ENCODE data around the gene PPP3CA. TPM values are rescaled to one million over a fixed set of nuclear protein-coding genes. Genes with fewer than 3 reads are reported as not detected.
"Not testable (repeated sequence)": the region's sequence is repeated elsewhere in the genome, so short reads cannot be mapped to it uniquely, and the experiment has no call there.

Gene PPP3CA
- polyA plus RNA-seq, 1 donor (not counting 4 experiments of a cell fraction or from before 2014, with no cell fraction given), result 43.3 TPM

DNA sequence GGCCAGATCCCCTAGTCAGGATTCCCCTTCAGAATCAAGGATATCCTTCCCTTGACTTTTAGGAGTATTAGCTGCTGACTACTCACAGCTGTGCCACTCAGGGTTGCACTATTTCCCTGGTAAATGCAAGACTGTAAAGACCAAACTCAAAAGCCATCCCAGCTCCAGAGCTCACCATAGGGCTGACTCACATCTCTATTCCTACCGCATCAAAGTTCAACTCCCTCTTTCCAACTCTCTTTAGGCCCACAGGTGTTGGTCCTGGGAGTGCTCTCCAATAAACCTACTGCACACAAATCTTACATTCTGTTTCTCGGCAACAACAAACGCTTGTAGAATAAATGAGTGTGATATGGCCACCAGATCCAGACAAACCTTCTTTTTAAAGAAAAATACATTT lies 109.6 kb downstream of the PPP3CA start:
- Histone ChIP-seq H3K9me3 (ENCODE audit: control insufficient read depth, low read depth, low read length) (no peaks in the 10 kb centered on the region), H3K4me1 (ENCODE audit: control insufficient read depth, extremely low read depth, insufficient read depth, low read length) (peaks cover 17% of the 10 kb centered on the region), H3K9ac (ENCODE audit: control insufficient read depth, extremely low read depth, insufficient read depth, low read length) (no peak overlapping the region), H2AFZ (ENCODE audit: control insufficient read depth, low read length) (no peak overlapping the region), H4K20me1 (ENCODE audit: control insufficient read depth, extremely low read depth, insufficient read depth, low read length) (no peaks in the 10 kb centered on the region), H3K27me3 (ENCODE audit: control insufficient read depth, extremely low read depth, insufficient read depth, low read length) (no peaks in the 10 kb centered on the region), H3K79me2 (ENCODE audit: control insufficient read depth, insufficient read depth, low read length) (peaks cover 75% of the 10 kb centered on the region), H3K4me2 (ENCODE audit: control insufficient read depth, extremely low read depth, insufficient read depth, low read depth, low read length) (no peak overlapping the region), H3K9me1 (ENCODE audit: control insufficient read depth, extremely low read depth, insufficient read depth, low read length) (no peaks in the 10 kb centered on the region), H3K36me3 (ENCODE audit: control insufficient read depth in 2 of 2, extremely low read depth in 1 of 2, insufficient read depth in 2 of 2, low read length in 2 of 2) (no peaks in the 10 kb centered on the region), H3K4me3 (ENCODE audit: control insufficient read depth in 2 of 3, extremely low read depth in 1 of 3, insufficient read depth in 2 of 3, low read depth in 1 of 3, low read length in 3 of 3) (no peak overlapping the region), H3K27ac (ENCODE audit: control insufficient read depth, insufficient read depth, low read length) (no peak overlapping the region)
- dilution Hi-C loops (cut with MboI; ENCODE audit: extremely low pct_ligation_motif_present, low sequenced_read_pairs), result no loop called here
- DNase-seq (ENCODE audit: low read depth, low spot score) (no peak), FAIRE-seq (no peak)
- no peak for TF ChIP-seq EZH2 (IDR thresholded peaks at IDR 0.05; ENCODE audit: low read length)
- TF ChIP-seq, protein P1, sequence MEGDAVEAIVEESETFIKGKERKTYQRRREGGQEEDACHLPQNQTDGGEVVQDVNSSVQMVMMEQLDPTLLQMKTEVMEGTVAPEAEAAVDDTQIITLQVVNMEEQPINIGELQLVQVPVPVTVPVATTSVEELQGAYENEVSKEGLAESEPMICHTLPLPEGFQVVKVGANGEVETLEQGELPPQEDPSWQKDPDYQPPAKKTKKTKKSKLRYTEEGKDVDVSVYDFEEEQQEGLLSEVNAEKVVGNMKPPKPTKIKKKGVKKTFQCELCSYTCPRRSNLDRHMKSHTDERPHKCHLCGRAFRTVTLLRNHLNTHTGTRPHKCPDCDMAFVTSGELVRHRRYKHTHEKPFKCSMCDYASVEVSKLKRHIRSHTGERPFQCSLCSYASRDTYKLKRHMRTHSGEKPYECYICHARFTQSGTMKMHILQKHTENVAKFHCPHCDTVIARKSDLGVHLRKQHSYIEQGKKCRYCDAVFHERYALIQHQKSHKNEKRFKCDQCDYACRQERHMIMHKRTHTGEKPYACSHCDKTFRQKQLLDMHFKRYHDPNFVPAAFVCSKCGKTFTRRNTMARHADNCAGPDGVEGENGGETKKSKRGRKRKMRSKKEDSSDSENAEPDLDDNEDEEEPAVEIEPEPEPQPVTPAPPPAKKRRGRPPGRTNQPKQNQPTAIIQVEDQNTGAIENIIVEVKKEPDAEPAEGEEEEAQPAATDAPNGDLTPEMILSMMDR (optimal IDR thresholded peaks at IDR 0.05 in 1 of 3, IDR thresholded peaks at IDR 0.05 in 1 of 3, conservative IDR thresholded peaks at IDR 0.05 in 1 of 3; ENCODE audit: extremely low read depth in 1 of 3, insufficient read depth in 2 of 3, low read length in 3 of 3), result no peak

DNA sequence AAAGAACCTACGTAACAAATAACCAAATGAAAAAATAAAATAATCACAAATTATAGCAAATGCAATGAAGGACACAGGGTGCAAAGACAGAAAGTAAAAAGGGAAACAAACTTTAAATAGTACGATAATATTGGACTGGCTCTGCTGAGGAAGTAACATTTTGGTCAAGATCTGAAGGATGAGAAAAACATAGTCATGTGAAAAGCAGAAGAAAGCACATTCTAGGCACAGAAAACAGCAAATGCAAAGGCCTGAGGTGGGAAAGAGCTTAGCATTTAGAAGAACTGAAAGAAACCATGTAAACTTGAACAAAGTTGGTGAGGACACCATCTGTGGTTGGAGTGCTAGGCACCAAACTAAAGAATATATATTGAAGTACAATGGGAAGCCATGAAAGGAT lies 111.2 kb downstream of the PPP3CA start:
- H3K4me2 ChIP-seq (ENCODE audit: control insufficient read depth, extremely low read depth, insufficient read depth, low read depth, low read length), result no peak overlapping the region
- TF ChIP-seq, protein P1 (optimal IDR thresholded peaks at IDR 0.05 in 1 of 3, IDR thresholded peaks at IDR 0.05 in 1 of 3, conservative IDR thresholded peaks at IDR 0.05 in 1 of 3; ENCODE audit: extremely low read depth in 1 of 3, insufficient read depth in 2 of 3, low read length in 3 of 3), result no peak
- TF ChIP-seq EZH2 (IDR thresholded peaks at IDR 0.05; ENCODE audit: low read length), result no peak
- H4K20me1 ChIP-seq (ENCODE audit: control insufficient read depth, extremely low read depth, insufficient read depth, low read length), result no peaks in the 10 kb centered on the region
- DNase-seq (ENCODE audit: low read depth, low spot score) (no peak), FAIRE-seq (no peak)
- no peak overlapping the region for H3K9ac ChIP-seq (ENCODE audit: control insufficient read depth, extremely low read depth, insufficient read depth, low read length)
- H3K4me3 ChIP-seq (ENCODE audit: control insufficient read depth in 2 of 3, extremely low read depth in 1 of 3, insufficient read depth in 2 of 3, low read depth in 1 of 3, low read length in 3 of 3), result no peak overlapping the region
- no peak overlapping the region for H2AFZ ChIP-seq (ENCODE audit: control insufficient read depth, low read length)
- H3K9me3 ChIP-seq (ENCODE audit: control insufficient read depth, low read depth, low read length), result no peaks in the 10 kb centered on the region
- dilution Hi-C loops (cut with MboI; ENCODE audit: extremely low pct_ligation_motif_present, low sequenced_read_pairs), result no loop called here
- no peaks in the 10 kb centered on the region for H3K27me3 ChIP-seq (ENCODE audit: control insufficient read depth, extremely low read depth, insufficient read depth, low read length)
- no peaks in the 10 kb centered on the region for H3K9me1 ChIP-seq (ENCODE audit: control insufficient read depth, extremely low read depth, insufficient read depth, low read length)
- H3K27ac ChIP-seq (ENCODE audit: control insufficient read depth, insufficient read depth, low read length), result no peak overlapping the region
- peaks cover 25% of the 10 kb centered on the region for H3K4me1 ChIP-seq (ENCODE audit: control insufficient read depth, extremely low read depth, insufficient read depth, low read length)
- peaks cover 76% of the 10 kb centered on the region for H3K79me2 ChIP-seq (ENCODE audit: control insufficient read depth, insufficient read depth, low read length)
- no peaks in the 10 kb centered on the region for H3K36me3 ChIP-seq (ENCODE audit: control insufficient read depth in 2 of 2, extremely low read depth in 1 of 2, insufficient read depth in 2 of 2, low read length in 2 of 2)

DNA sequence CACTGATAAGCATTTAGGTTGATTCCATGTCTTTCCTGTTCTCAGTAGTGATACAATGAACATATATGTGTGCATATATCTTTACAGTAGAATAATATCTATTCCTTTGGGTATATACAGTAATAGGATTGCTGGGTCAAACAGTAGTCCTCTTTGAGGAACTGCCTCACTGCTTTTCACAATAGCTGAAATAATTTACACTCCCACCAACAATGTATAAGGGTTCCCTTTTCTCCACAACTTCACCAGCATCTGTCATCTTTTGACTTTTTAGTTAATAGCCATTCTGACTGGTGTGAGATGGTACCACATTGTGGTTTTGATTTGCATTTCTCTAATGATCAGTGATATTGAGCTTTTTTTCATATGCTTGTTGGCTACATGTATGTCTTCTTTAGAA lies 113.2 kb downstream of the PPP3CA start:
- H3K79me2 ChIP-seq (ENCODE audit: control insufficient read depth, insufficient read depth, low read length), result peaks cover 70% of the 10 kb centered on the region
- DNase-seq (ENCODE audit: low read depth, low spot score); H3K9me3 ChIP-seq (ENCODE audit: control insufficient read depth, low read depth, low read length); FAIRE-seq; H2AFZ ChIP-seq (ENCODE audit: control insufficient read depth, low read length); H3K4me3 ChIP-seq (ENCODE audit: control insufficient read depth in 2 of 3, extremely low read depth in 1 of 3, insufficient read depth in 2 of 3, low read depth in 1 of 3, low read length in 3 of 3); H3K36me3 ChIP-seq (ENCODE audit: control insufficient read depth in 2 of 2, extremely low read depth in 1 of 2, insufficient read depth in 2 of 2, low read length in 2 of 2); H3K4me2 ChIP-seq (ENCODE audit: control insufficient read depth, extremely low read depth, insufficient read depth, low read depth, low read length); H3K9me1 ChIP-seq (ENCODE audit: control insufficient read depth, extremely low read depth, insufficient read depth, low read length); H3K9ac ChIP-seq (ENCODE audit: control insufficient read depth, extremely low read depth, insufficient read depth, low read length); H4K20me1 ChIP-seq (ENCODE audit: control insufficient read depth, extremely low read depth, insufficient read depth, low read length); H3K27me3 ChIP-seq (ENCODE audit: control insufficient read depth, extremely low read depth, insufficient read depth, low read length); H3K27ac ChIP-seq (ENCODE audit: control insufficient read depth, insufficient read depth, low read length); dilution Hi-C loops (cut with MboI; ENCODE audit: extremely low pct_ligation_motif_present, low sequenced_read_pairs): not testable (repeated sequence)
- peaks cover 16% of the 10 kb centered on the region for H3K4me1 ChIP-seq (ENCODE audit: control insufficient read depth, extremely low read depth, insufficient read depth, low read length)
